GM23338 (cell line): ENCODE results near the gene NCKAP1. TPM values are rescaled to one million over a fixed set of nuclear protein-coding genes. Genes with fewer than 3 reads are reported as not detected.
A peak's percentile ranks its signal among the peaks of the same experiment; 100 is the strongest.

Source experiments
- ATAC-seq: fragments of 200-7000 bp; cut with Tn5 transposase; 3 replicates; pipeline ENCODE4 v1.9.1; 2020
- DNase-seq: peaks from one replicate; pipeline ENCODE4 v3.0.0-alpha.2; 2015; ENCODE audit warnings: low spot score
- H2AFZ ChIP-seq: fragments of 200-600 bp; sonication (generic); 2 replicates; pipeline ENCODE4 v1.8.0; 2016; ENCODE audit warnings: antibody characterized with exemption, mild to moderate bottlenecking, moderate library complexity
- H3F3A ChIP-seq: fragments of 200-600 bp; sonication (generic); replicated peaks from 2 replicates; pipeline ENCODE4 v1.8.0; 2017; ENCODE audit warnings: antibody characterized with exemption, mixed run types, low read depth
- H3K27ac ChIP-seq: fragments of 200-600 bp; sonication (generic); 2 replicates; pipeline ENCODE4 v1.6.1; 2016; ENCODE audit warnings: low read depth
- H3K27me3 ChIP-seq: fragments of 200-600 bp; sonication (generic); 2 replicates; pipeline ENCODE4 v1.8.0; 2016; ENCODE audit warnings: mild to moderate bottlenecking, mixed run types, moderate library complexity; ENCODE audit not compliant: insufficient read depth
- H3K36me3 ChIP-seq: fragments of 200-600 bp; sonication (generic); 2 replicates; pipeline ENCODE4 v1.8.0; 2016; ENCODE audit warnings: mild to moderate bottlenecking; ENCODE audit not compliant: insufficient read depth
- H3K4me1 ChIP-seq: fragments of 200-600 bp; sonication (generic); 2 replicates; pipeline ENCODE4 v1.8.0; 2016; ENCODE audit warnings: mild to moderate bottlenecking, moderate library complexity; ENCODE audit not compliant: insufficient read depth
- H3K4me2 ChIP-seq: fragments of 200-600 bp; sonication (generic); 2 replicates; pipeline ENCODE4 v1.7.1; 2017; ENCODE audit warnings: mixed run types
- H3K4me3 ChIP-seq: fragments of 200-600 bp; sonication (generic); 2 replicates; pipeline ENCODE4 v1.6.1; 2016; ENCODE audit warnings: mixed run types
- H3K79me2 ChIP-seq: fragments of 200-600 bp; sonication (generic); replicated peaks from 2 replicates; pipeline ENCODE4 v1.8.0; 2017; ENCODE audit warnings: mild to moderate bottlenecking; ENCODE audit not compliant: insufficient read depth
- H3K9me2 ChIP-seq: fragments of 200-600 bp; sonication (generic); 2 replicates; pipeline ENCODE4 v1.8.0; 2017; ENCODE audit not compliant: insufficient read depth
- H4K20me1 ChIP-seq: fragments of 200-600 bp; sonication (generic); replicated peaks from 2 replicates; pipeline ENCODE4 v1.8.0; 2017; ENCODE audit warnings: mild to moderate bottlenecking; ENCODE audit not compliant: insufficient read depth
- H3K27ac Mint-ChIP-seq: 2 replicates; pipeline ENCODE4 v1.8.0; 2020; ENCODE audit warnings: inconsistent platforms, mild to moderate bottlenecking, moderate library complexity, mixed read lengths
- H3K27me3 Mint-ChIP-seq: 3 replicates; pipeline ENCODE4 v1.8.0; 2022; ENCODE audit warnings: low read depth, mild to moderate bottlenecking, moderate library complexity, mixed read lengths, inconsistent platforms; ENCODE audit not compliant: insufficient read depth, poor library complexity
- H3K36me3 Mint-ChIP-seq: 3 replicates; pipeline ENCODE4 v1.8.0; 2021; ENCODE audit warnings: low read depth, mild to moderate bottlenecking, inconsistent platforms, moderate library complexity, mixed read lengths
- H3K4me1 Mint-ChIP-seq: 3 replicates; pipeline ENCODE4 v1.8.0; 2020; ENCODE audit warnings: mild to moderate bottlenecking, inconsistent platforms, mixed read lengths
- H3K4me3 Mint-ChIP-seq: 3 replicates; pipeline ENCODE4 v1.8.0; 2021; ENCODE audit warnings: moderate library complexity, mild to moderate bottlenecking, inconsistent platforms, mixed read lengths
- H3K9me3 Mint-ChIP-seq: 3 replicates; pipeline ENCODE4 v1.8.0; 2020; ENCODE audit warnings: moderate library complexity, mild to moderate bottlenecking, inconsistent platforms, mixed read lengths
- EZH2phosphoT487 ChIP-seq: fragments of 200-600 bp; sonication (generic); IDR thresholded peaks from one replicate; pipeline ENCODE4 v1.8.1; 2018; ENCODE audit warnings: antibody characterized with exemption; ENCODE audit not compliant: unreplicated experiment
- JUNB ChIP-seq: IDR thresholded peaks from one replicate; pipeline ENCODE4 v1.6.1; 2016; ENCODE audit warnings: antibody characterized with exemption; ENCODE audit not compliant: unreplicated experiment
- POLR2AphosphoS5 ChIP-seq: IDR thresholded peaks from 2 replicates; pipeline ENCODE4 v1.6.1; 2016; ENCODE audit warnings: antibody characterized with exemption, low read depth
- ZNF331 ChIP-seq: fragments of 250-450 bp; sonication (Bioruptor Pico); IDR thresholded peaks from 2 replicates; pipeline ENCODE4 v1.5.0; 2020; ENCODE audit warnings: low read depth, mild to moderate bottlenecking, moderate library complexity
- polyA plus RNA-seq: library from polyadenylated mRNA; unstranded; fragments of >200 nt; fragmentation: Nextera tagmentation; extraction: Ambion mirVana; gene quantifications from 2 replicates; pipeline ENCODE4 v1.2.1, GENCODE V29; 2016
- total RNA-seq: library from RNA; depleted of rRNA; stranded (reverse); fragments of >200 nt; shearing (Covaris generic); gene quantifications from 2 replicates; pipeline ENCODE4 v1.2.3, GENCODE V29; 2014
- TF ChIP-seq, protein P1 (sequence below): fragments of 250-450 bp; sonication (Bioruptor Pico); IDR thresholded peaks from 2 replicates; pipeline ENCODE4 v1.5.0; 2020; ENCODE audit warnings: mild to moderate bottlenecking, moderate library complexity
- TF ChIP-seq, protein P2 (sequence below), 2 experiments: fragments of 200-600 bp in 1 of 2; sonication (generic) in 1 of 2; conservative IDR thresholded peaks; 2 replicates each; pipeline versions ENCODE4 v1.5.1 to v1.6.1; 2016 to 2017; ENCODE audit warnings: antibody characterized with exemption in 2 of 2, low read depth in 2 of 2, mild to moderate bottlenecking in 2 of 2, moderate library complexity in 1 of 2

NCKAP1 gene
- total and polyA plus RNA-seq, 2 experiments from 2014 or later = 53.8 to 157 TPM

DNA sequence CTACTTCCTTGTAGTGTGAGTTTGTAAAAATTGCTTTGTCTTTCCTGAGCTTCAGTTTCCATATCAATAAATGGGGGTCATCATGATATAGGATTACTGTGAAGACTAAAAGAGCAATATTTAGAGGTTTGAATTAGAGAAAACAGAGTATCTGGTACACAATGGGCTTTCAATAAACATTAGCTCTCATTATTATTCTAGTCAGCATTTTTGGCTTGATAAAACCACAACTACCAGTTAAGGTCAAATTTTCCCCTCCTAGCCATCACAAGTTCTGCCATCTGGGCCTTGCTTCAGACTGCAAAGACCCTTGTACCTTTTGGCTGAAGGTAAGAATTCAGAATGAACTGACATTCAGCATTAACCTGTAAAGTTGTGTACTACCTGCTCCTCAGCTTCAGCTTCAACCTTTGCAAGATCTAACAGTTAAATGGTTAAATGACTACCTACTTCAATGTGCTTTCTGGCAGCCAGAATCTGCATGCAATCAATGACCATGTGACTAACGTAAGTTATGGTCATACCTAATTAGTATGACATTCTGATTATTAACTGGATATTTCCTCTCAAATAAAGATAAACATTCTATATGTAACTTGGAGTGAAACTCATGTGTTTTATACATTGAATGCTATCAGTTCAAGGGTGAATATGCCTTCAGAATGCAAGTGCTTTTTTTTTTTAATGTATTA is 119.2 kb downstream of the NCKAP1 start:
- no peak for ATAC-seq
- no peak for DNase-seq
- Histone ChIP-seq H2AFZ (no peak overlapping the region), H3K9me2 (no peaks in the 10 kb centered on the region), H3K79me2 (no peaks in the 10 kb centered on the region), H3K4me2 (no peak overlapping the region), H3K4me1 (peaks cover 8% of the 10 kb centered on the region; the same call in 1 of the 2 replicates), H3K27me3 (no peaks in the 10 kb centered on the region), H3K36me3 (peaks cover 8% of the 10 kb centered on the region; the same call in 1 of the 2 replicates), H3F3A (no peaks in the 10 kb centered on the region), H3K4me3 (no peak overlapping the region), H4K20me1 (no peaks in the 10 kb centered on the region), H3K27ac (no peak overlapping the region)
- TF ChIP-seq POLR2AphosphoS5 = no peak
- TF ChIP-seq ZNF331 = no peak
- no peak for TF ChIP-seq EZH2phosphoT487
- TF ChIP-seq, protein P1, sequence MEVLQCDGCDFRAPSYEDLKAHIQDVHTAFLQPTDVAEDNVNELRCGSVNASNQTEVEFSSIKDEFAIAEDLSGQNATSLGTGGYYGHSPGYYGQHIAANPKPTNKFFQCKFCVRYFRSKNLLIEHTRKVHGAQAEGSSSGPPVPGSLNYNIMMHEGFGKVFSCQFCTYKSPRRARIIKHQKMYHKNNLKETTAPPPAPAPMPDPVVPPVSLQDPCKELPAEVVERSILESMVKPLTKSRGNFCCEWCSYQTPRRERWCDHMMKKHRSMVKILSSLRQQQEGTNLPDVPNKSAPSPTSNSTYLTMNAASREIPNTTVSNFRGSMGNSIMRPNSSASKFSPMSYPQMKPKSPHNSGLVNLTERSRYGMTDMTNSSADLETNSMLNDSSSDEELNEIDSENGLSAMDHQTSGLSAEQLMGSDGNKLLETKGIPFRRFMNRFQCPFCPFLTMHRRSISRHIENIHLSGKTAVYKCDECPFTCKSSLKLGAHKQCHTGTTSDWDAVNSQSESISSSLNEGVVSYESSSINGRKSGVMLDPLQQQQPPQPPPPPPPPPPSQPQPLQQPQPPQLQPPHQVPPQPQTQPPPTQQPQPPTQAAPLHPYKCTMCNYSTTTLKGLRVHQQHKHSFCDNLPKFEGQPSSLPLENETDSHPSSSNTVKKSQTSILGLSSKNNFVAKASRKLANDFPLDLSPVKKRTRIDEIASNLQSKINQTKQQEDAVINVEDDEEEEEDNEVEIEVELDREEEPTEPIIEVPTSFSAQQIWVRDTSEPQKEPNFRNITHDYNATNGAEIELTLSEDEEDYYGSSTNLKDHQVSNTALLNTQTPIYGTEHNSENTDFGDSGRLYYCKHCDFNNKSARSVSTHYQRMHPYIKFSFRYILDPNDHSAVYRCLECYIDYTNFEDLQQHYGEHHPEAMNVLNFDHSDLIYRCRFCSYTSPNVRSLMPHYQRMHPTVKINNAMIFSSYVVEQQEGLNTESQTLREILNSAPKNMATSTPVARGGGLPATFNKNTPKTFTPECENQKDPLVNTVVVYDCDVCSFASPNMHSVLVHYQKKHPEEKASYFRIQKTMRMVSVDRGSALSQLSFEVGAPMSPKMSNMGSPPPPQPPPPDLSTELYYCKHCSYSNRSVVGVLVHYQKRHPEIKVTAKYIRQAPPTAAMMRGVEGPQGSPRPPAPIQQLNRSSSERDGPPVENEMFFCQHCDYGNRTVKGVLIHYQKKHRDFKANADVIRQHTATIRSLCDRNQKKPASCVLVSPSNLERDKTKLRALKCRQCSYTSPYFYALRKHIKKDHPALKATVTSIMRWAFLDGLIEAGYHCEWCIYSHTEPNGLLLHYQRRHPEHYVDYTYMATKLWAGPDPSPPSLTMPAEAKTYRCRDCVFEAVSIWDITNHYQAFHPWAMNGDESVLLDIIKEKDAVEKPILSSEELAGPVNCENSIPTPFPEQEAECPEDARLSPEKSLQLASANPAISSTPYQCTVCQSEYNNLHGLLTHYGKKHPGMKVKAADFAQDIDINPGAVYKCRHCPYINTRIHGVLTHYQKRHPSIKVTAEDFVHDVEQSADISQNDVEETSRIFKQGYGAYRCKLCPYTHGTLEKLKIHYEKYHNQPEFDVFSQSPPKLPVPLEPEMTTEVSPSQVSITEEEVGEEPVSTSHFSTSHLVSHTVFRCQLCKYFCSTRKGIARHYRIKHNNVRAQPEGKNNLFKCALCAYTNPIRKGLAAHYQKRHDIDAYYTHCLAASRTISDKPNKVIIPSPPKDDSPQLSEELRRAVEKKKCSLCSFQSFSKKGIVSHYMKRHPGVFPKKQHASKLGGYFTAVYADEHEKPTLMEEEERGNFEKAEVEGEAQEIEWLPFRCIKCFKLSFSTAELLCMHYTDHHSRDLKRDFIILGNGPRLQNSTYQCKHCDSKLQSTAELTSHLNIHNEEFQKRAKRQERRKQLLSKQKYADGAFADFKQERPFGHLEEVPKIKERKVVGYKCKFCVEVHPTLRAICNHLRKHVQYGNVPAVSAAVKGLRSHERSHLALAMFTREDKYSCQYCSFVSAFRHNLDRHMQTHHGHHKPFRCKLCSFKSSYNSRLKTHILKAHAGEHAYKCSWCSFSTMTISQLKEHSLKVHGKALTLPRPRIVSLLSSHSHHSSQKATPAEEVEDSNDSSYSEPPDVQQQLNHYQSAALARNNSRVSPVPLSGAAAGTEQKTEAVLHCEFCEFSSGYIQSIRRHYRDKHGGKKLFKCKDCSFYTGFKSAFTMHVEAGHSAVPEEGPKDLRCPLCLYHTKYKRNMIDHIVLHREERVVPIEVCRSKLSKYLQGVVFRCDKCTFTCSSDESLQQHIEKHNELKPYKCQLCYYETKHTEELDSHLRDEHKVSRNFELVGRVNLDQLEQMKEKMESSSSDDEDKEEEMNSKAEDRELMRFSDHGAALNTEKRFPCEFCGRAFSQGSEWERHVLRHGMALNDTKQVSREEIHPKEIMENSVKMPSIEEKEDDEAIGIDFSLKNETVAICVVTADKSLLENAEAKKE (CRISPR knock-in tag) = no peak
- no peak for TF ChIP-seq JUNB
- TF ChIP-seq, protein P2, sequence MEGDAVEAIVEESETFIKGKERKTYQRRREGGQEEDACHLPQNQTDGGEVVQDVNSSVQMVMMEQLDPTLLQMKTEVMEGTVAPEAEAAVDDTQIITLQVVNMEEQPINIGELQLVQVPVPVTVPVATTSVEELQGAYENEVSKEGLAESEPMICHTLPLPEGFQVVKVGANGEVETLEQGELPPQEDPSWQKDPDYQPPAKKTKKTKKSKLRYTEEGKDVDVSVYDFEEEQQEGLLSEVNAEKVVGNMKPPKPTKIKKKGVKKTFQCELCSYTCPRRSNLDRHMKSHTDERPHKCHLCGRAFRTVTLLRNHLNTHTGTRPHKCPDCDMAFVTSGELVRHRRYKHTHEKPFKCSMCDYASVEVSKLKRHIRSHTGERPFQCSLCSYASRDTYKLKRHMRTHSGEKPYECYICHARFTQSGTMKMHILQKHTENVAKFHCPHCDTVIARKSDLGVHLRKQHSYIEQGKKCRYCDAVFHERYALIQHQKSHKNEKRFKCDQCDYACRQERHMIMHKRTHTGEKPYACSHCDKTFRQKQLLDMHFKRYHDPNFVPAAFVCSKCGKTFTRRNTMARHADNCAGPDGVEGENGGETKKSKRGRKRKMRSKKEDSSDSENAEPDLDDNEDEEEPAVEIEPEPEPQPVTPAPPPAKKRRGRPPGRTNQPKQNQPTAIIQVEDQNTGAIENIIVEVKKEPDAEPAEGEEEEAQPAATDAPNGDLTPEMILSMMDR (conservative IDR thresholded peaks at IDR 0.05; ENCODE audit: low read depth in 2 of 2) = no peak
- Mint-ChIP-seq H3K27ac (peak overlapping the region; percentile 32; the same call in 1 of the 2 replicates), H3K27me3 (peaks cover 2% of the 10 kb centered on the region), H3K4me3 (no peak overlapping the region), H3K4me1 (peaks cover 14% of the 10 kb centered on the region), H3K36me3 (peaks cover 22% of the 10 kb centered on the region; the same call in 2 of the 3 replicates), H3K9me3 (no peaks in the 10 kb centered on the region)
